HepG2 (cell line): ENCODE results near the gene GRID1. TPM values are rescaled to one million over a fixed set of nuclear protein-coding genes. Genes with fewer than 3 reads are reported as not detected.
A peak's percentile ranks its signal among the peaks of the same experiment; 100 is the strongest.

Experiments used
- ATAC-seq: fragments of 200-7000 bp; cut with Tn5 transposase; 3 replicates; pipeline ENCODE4 v1.9.1; 2020; ENCODE audit warnings: mild to moderate bottlenecking, moderate library complexity
- BruUV-seq: library from RNA; stranded (reverse); fragments of 400-500 nt; replicated peaks from 2 replicates; lab custom pipeline; 2021; lab: Mats Ljungman, UMichigan
- CTCF ChIA-PET: fragments of 300-600 bp; formaldehyde crosslinking; extraction: SDS; loops from one replicate; lab custom pipeline; 2021; ENCODE audit warnings: low total read pairs, inconsistent platforms, low intra/inter-chr PET ratio; lab: Yijun Ruan, JAX
- POLR2A ChIA-PET: fragments of 350-600 bp; sonication (Branson Sonifier 250); formaldehyde crosslinking; loops from one replicate; lab custom pipeline; 2020; ENCODE audit warnings: antibody characterized with exemption, inconsistent platforms; lab: Yijun Ruan, JAX
- DNase-seq: peaks from one replicate; pipeline ENCODE4 v3.0.0-alpha.2; 2015; ENCODE audit warnings: low spot score
- FAIRE-seq: peaks from 3 replicates; lab custom pipeline; 2011; peaks lifted over from hg19 to GRCh38; lab: Jason Lieb, UNC
- H2AFZ ChIP-seq: one replicate; pipeline ENCODE4 v1.6.1; 2011; ENCODE audit warnings: low read length, inconsistent platforms
- H3K27ac ChIP-seq: fragments of 300-600 bp; 3 replicates; pipeline ENCODE4 v1.8.0; 2011; ENCODE audit warnings: mixed run types, mild to moderate bottlenecking, mixed read lengths, low read length, inconsistent platforms; ENCODE audit not compliant: insufficient read depth; ENCODE audit errors: extremely low read length
- H3K27me3 ChIP-seq, 2 experiments: fragments of 200-600 bp in 1 of 2; 2 replicates in 1 of 2; 3 replicates in 1 of 2; pipeline versions ENCODE4 v1.6.0 to v1.8.0; 2011; ENCODE audit warnings: low read length in 2 of 2, mild to moderate bottlenecking in 2 of 2, moderate library complexity in 2 of 2, inconsistent platforms in 1 of 2; ENCODE audit not compliant: insufficient read depth in 2 of 2, control insufficient read depth in 1 of 2
- H3K36me3 ChIP-seq, 2 experiments: fragments of 200-600 bp in 1 of 2; replicated peaks in 1 of 2; 2 replicates in 1 of 2; 3 replicates in 1 of 2; pipeline versions ENCODE4 v1.5.1 to v1.8.0; 2011; ENCODE audit warnings: low read length in 2 of 2, inconsistent platforms in 1 of 2; ENCODE audit not compliant: insufficient read depth in 2 of 2, control insufficient read depth in 1 of 2
- H3K4me1 ChIP-seq: 2 replicates; pipeline ENCODE4 v1.5.1; 2012; ENCODE audit warnings: low read length, inconsistent platforms; ENCODE audit not compliant: insufficient read depth
- H3K4me2 ChIP-seq: 2 replicates; pipeline ENCODE4 v1.6.0; 2011; ENCODE audit warnings: low read depth, low read length, inconsistent platforms
- H3K4me3 ChIP-seq, 3 experiments: fragments of 200-600 bp in 1 of 3; sonication (generic), shearing (Covaris generic) in 1 of 3; replicated peaks in 1 of 3; 2 replicates each; pipeline ENCODE4 v1.5.1; 2011 to 2016; ENCODE audit warnings: low read length in 3 of 3, inconsistent platforms in 2 of 3, low read depth in 2 of 3, mild to moderate bottlenecking in 2 of 3, control low read depth in 1 of 3, mixed read lengths in 1 of 3; ENCODE audit not compliant: insufficient read depth in 1 of 3
- H3K79me2 ChIP-seq: one replicate; pipeline ENCODE4 v1.6.1; 2011; ENCODE audit warnings: low read length, inconsistent platforms; ENCODE audit not compliant: insufficient read depth
- H3K9ac ChIP-seq: 2 replicates; pipeline ENCODE4 v1.6.0; 2011; ENCODE audit warnings: mild to moderate bottlenecking, low read depth, low read length, inconsistent platforms; ENCODE audit not compliant: insufficient read depth
- H3K9me3 ChIP-seq: 2 replicates; pipeline ENCODE4 v1.5.1; 2012; ENCODE audit warnings: mild to moderate bottlenecking, low read length
- H4K20me1 ChIP-seq: 2 replicates; pipeline ENCODE4 v1.6.0; 2011; ENCODE audit warnings: inconsistent platforms, mild to moderate bottlenecking, low read length, moderate library complexity; ENCODE audit not compliant: insufficient read depth
- ARID5B ChIP-seq: IDR thresholded peaks from 2 replicates; pipeline ENCODE4 v1.4.0; 2020; ENCODE audit warnings: mild to moderate bottlenecking, missing genetic modification reagents
- ARNT ChIP-seq: fragments of 450-650 bp; IDR thresholded peaks from 2 replicates; pipeline ENCODE4 v1.6.1; 2017
- ATF7 ChIP-seq, 2 experiments: fragments of 450-650 bp in 1 of 2; sonication (generic) in 1 of 2; formaldehyde crosslinking in 1 of 2; IDR thresholded peaks; 2 replicates each; pipeline versions ENCODE4 v1.4.0 to v1.6.1; 2016 to 2020; ENCODE audit warnings: antibody characterized with exemption in 1 of 2, mild to moderate bottlenecking in 1 of 2, missing genetic modification reagents in 1 of 2
- CREB1 ChIP-seq, 2 experiments: fragments of 450-650 bp in 1 of 2; IDR thresholded peaks; 2 replicates each; pipeline ENCODE4 v1.6.1; 2016 to 2017; ENCODE audit warnings: control low read depth in 1 of 2, mild to moderate bottlenecking in 1 of 2, missing compliant biosample characterization in 1 of 2, missing genetic modification characterization in 1 of 2
- MEF2D ChIP-seq: sonication (generic); formaldehyde crosslinking; IDR thresholded peaks from 2 replicates; pipeline ENCODE4 v1.5.1; 2020; ENCODE audit warnings: mild to moderate bottlenecking, missing genetic modification reagents
- ZSCAN29 ChIP-seq: sonication (generic); formaldehyde crosslinking; conservative IDR thresholded peaks from 2 replicates; pipeline ENCODE4 v1.4.0; 2020; ENCODE audit warnings: mild to moderate bottlenecking, missing genetic modification reagents
- WGBS: methylation state at CpG from one replicate; pipeline ENCODE4 v1.1.6; 2017; ENCODE audit warnings: low lambda C conversion rate; 5-methylcytosine and 5-hydroxymethylcytosine counted together
- in situ Hi-C: cut with HindIII; loops from 2 replicates; pipeline ENCODE4 v1.10.0; 2017; ENCODE audit warnings: low pct_unique_long_range_greater_than_20kb; ENCODE audit not compliant: extremely low pct_ligation_motif_present
- intact Hi-C: fragments of 100-400 bp; cut with micrococcal nuclease; formaldehyde crosslinking; loops from one replicate; pipeline ENCODE4 v1.10.0; 2022; ENCODE audit not compliant: unreplicated experiment
- polyA plus RNA-seq, 8 experiments: library from polyadenylated mRNA; depleted of rRNA in 3 of 8; stranded (reverse) in 7 of 8; unstranded in 1 of 8; fragments of >200 nt; fragmentation: Illumina TruSeq in 4 of 8; extraction: Trizol in 4 of 8; gene quantifications; 2 replicates each; pipeline versions ENCODE4 v1.2.1 to v1.2.3, GENCODE V29; 2011 to 2016; ENCODE audit warnings: low read depth in 4 of 8, missing spikeins in 1 of 8, mixed read lengths in 1 of 8; ENCODE audit not compliant: insufficient read depth in 1 of 8
- total RNA-seq, 5 experiments: library from RNA; depleted of rRNA; stranded (reverse); fragments of >200 nt; fragmentation: Illumina TruSeq; extraction: Trizol; gene quantifications; 2 replicates each; pipeline ENCODE4 v1.2.3, GENCODE V29; 2016; ENCODE audit warnings: low read depth in 1 of 5

The GRID1 gene
- total and polyA plus RNA-seq, 2 of the 13 experiments (the other 11 are each of a cell fraction or from before 2014, with no cell fraction given) = 0.05 TPM; not detected in 1

GRCh38 chr10:86258499-86258898, 108.1 kb downstream of the GRID1 start:
- WGBS = 2% methylated on average over 1 of the region's 1 CpG
- FAIRE-seq (no peak), DNase-seq (no peak), ATAC-seq (no peak)
- no peaks in the 10 kb centered on the region for H3K4me1 ChIP-seq
- POLR2A ChIA-PET = no interaction called here
- H4K20me1 ChIP-seq = no peaks in the 10 kb centered on the region
- no peaks in the 10 kb centered on the region for H3K79me2 ChIP-seq
- intact Hi-C loops (no loop called here), in situ Hi-C loops (no loop called here)
- peaks cover 0 to 23% of the 10 kb centered on the region in 2 experiments; a peak in 3 of 5 replicates for H3K27me3 ChIP-seq
- no peak overlapping the region for H3K9ac ChIP-seq
- H3K9me3 ChIP-seq = no peaks in the 10 kb centered on the region
- no peak overlapping the region for H3K27ac ChIP-seq
- no peak overlapping the region for H3K4me3 ChIP-seq
- H3K4me2 ChIP-seq = no peak overlapping the region
- H3K36me3 ChIP-seq = no peaks in the 10 kb centered on the region
- TF ChIP-seq CREB1 (IDR thresholded peaks at IDR 0.05) (0 out of 2 replicates have a peak, but pooled peaks have one; percentile 29), CREB1 (CRISPR knock-in tag; IDR thresholded peaks at IDR 0.05) (no peak), ATF7 (IDR thresholded peaks at IDR 0.05) (peak; percentile 47; the same call in 1 of the 2 replicates), ATF7 (CRISPR knock-in tag; IDR thresholded peaks at IDR 0.05) (no peak), ARNT (no peak)
- H2AFZ ChIP-seq = no peak overlapping the region
- CTCF ChIA-PET = no interaction called here
- no TSS peak for BruUV-seq

GRCh38 chr10:86257683-86258082, 108.9 kb downstream of the GRID1 start:
- Histone ChIP-seq H3K27me3 (peaks cover 0 to 21% of the 10 kb centered on the region in 2 experiments; a peak in 4 of 5 replicates), H3K9ac (no peak overlapping the region), H3K79me2 (no peaks in the 10 kb centered on the region), H3K9me3 (no peaks in the 10 kb centered on the region), H3K36me3 (no peaks in the 10 kb centered on the region), H3K4me1 (no peaks in the 10 kb centered on the region), H4K20me1 (no peaks in the 10 kb centered on the region), H3K4me3 (no peak overlapping the region), H3K4me2 (no peak overlapping the region), H3K27ac (no peak overlapping the region), H2AFZ (no peak overlapping the region)
- ChIA-PET CTCF (no interaction called here), POLR2A (no interaction called here)
- in situ Hi-C loops = no loop called here
- DNase-seq (no peak), FAIRE-seq (no peak), ATAC-seq (no peak)
- no peak for TF ChIP-seq ARID5B (CRISPR knock-in tag)
- no peak for TF ChIP-seq MEF2D (CRISPR knock-in tag)
- no peak for TF ChIP-seq ZSCAN29 (CRISPR knock-in tag)
- intact Hi-C loops = no loop called here
- no TSS peak for BruUV-seq
- 0% methylated on average over 2 of the region's 2 CpGs for WGBS
